HG03378 (cell line): ENCODE data around the gene TLR10.
"Not testable (repeated sequence)": the region's sequence is repeated elsewhere in the genome, so short reads cannot be mapped to it uniquely, and the experiment has no call there.

ENCODE experiments used
- ATAC-seq: cut with Tn5 transposase; IDR thresholded peaks from one replicate; pipeline ENCODE4 v1.9.1; 2021; ENCODE audit warnings: mild to moderate bottlenecking, moderate library complexity; ENCODE audit not compliant: unreplicated experiment

TLR10 gene

GRCh38 chr4:38802561-38803355 is 20.0 kb upstream of the TLR10 start:
- no peak for ATAC-seq

GRCh38 chr4:38800961-38801450 is 18.2 kb upstream of the TLR10 start:
- no peak for ATAC-seq

- ATAC-seq = no peak
Measured at GRCh38 chr4:38800366-38800765, 17.6 kb upstream of the TLR10 start.

GRCh38 chr4:38795087-38795486 is 12.3 kb upstream of the TLR10 start:
- no peak for ATAC-seq

- ATAC-seq = no peak
Measured at GRCh38 chr4:38794051-38794450, 11.3 kb upstream of the TLR10 start.

GRCh38 chr4:38791010-38791409 is 8.2 kb upstream of the TLR10 start:
- ATAC-seq = no peak

GRCh38 chr4:38788317-38788716 is 5.5 kb upstream of the TLR10 start:
- no peak for ATAC-seq

- ATAC-seq = no peak
Measured at GRCh38 chr4:38787693-38788092, 4.9 kb upstream of the TLR10 start.

- peak; percentile 34 for ATAC-seq
Measured at GRCh38 chr4:38785901-38786402, 3.2 kb upstream of the TLR10 start.

- no peak for ATAC-seq
Measured at GRCh38 chr4:38785041-38785790, 2.4 kb upstream of the TLR10 start.

GRCh38 chr4:38784141-38784540 is 1.4 kb upstream of the TLR10 start:
- no peak for ATAC-seq

- no peak for ATAC-seq
Measured at GRCh38 chr4:38783109-38783460, 295 bp upstream of the TLR10 start.

- no peak for ATAC-seq
Measured at GRCh38 chr4:38781854-38782261, 932 bp downstream of the TLR10 start.

- ATAC-seq = no peak
Measured at GRCh38 chr4:38780833-38781484, 1.8 kb downstream of the TLR10 start.

GRCh38 chr4:38779790-38780189 is 3.0 kb downstream of the TLR10 start:
- no peak for ATAC-seq

- ATAC-seq = not testable (repeated sequence)
Measured at GRCh38 chr4:38777925-38778324, 4.9 kb downstream of the TLR10 start.

GRCh38 chr4:38775326-38775725 is 7.5 kb downstream of the TLR10 start:
- ATAC-seq = no peak

- no peak for ATAC-seq
Measured at GRCh38 chr4:38774181-38774955, 8.4 kb downstream of the TLR10 start.

- ATAC-seq = not testable (repeated sequence)
Measured at GRCh38 chr4:38770281-38770680, 12.5 kb downstream of the TLR10 start.

- ATAC-seq = no peak
Measured at GRCh38 chr4:38769857-38770256, 12.9 kb downstream of the TLR10 start.

GRCh38 chr4:38769441-38769840 is 13.3 kb downstream of the TLR10 start:
- no peak for ATAC-seq
